ENCODE measurements around the gene MYH7B.
A peak's percentile ranks its signal among the peaks of the same experiment; 100 is the strongest.

- peak; percentile 13; the same call in 1 of the 2 replicates for TF ChIP-seq CTCF (conservative IDR thresholded peaks at IDR 0.05)
- TF ChIP-seq EZH2 (IDR thresholded peaks at IDR 0.05; ENCODE audit: low read depth): no peak
These were observed 382 bp downstream of the MYH7B start for GRCh38 chr20:34956041-34956458.
